Body of pancreas (tissue), 4 donors: ENCODE measurements around the gene DPYD.

Source experiments
- CTCF ChIP-seq, 7 experiments: fragments of 450-650 bp in 4 of 7; fragments of 200-600 bp in 3 of 7; sonication (generic) in 3 of 7; IDR thresholded peaks; one replicate each; pipeline ENCODE4 v1.5.1; 2016 to 2019; ENCODE audit warnings: antibody characterized with exemption in 7 of 7
- POLR2A ChIP-seq, 3 donors: fragments of 450-650 bp; IDR thresholded peaks; one replicate each; pipeline ENCODE4 v1.6.1; 2016; ENCODE audit warnings: antibody characterized with exemption in 3 of 3, mild to moderate bottlenecking in 2 of 3

GRCh38 chr1:97245026-97245425 is 675.8 kb downstream of the DPYD start:
- no peak for TF ChIP-seq CTCF (IDR thresholded peaks at IDR 0.05)
- no peak for TF ChIP-seq POLR2A (IDR thresholded peaks at IDR 0.05)
